Measurements from ENCODE around the gene EML6.

- TF ChIP-seq, protein P1, sequence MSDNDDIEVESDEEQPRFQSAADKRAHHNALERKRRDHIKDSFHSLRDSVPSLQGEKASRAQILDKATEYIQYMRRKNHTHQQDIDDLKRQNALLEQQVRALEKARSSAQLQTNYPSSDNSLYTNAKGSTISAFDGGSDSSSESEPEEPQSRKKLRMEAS (IDR thresholded peaks at IDR 0.05; ENCODE audit: low read depth, low read length) = no peak
- no peak for TF ChIP-seq CTCF (IDR thresholded peaks at IDR 0.05; ENCODE audit: low read depth, low read length)
These were observed 136.0 kb downstream of the EML6 start for GRCh38 chr2:54859416-54859815.
